HG02870 (cell line): Measurements from ENCODE around the gene AFG1L.
"Not testable (repeated sequence)": the region's sequence is repeated elsewhere in the genome, so short reads cannot be mapped to it uniquely, and the experiment has no call there.

Experiments used
- ATAC-seq: cut with Tn5 transposase; IDR thresholded peaks from one replicate; pipeline ENCODE4 v1.9.1; 2021; ENCODE audit warnings: mild to moderate bottlenecking, moderate library complexity; ENCODE audit not compliant: unreplicated experiment

AFG1L gene

GRCh38 chr6:108294727-108295625 lies at the start of gene AFG1L:
Gene AFG1L, plus strand, starts transcription at chr6:108295054. Its CDS starts 26 bp downstream, at chr6:108295080.
- ATAC-seq: peak; percentile 79

GRCh38 chr6:108245095-108245494 lies 49.8 kb upstream of the AFG1L start:
- not testable (repeated sequence) for ATAC-seq

GRCh38 chr6:108247965-108248536 lies 46.8 kb upstream of the AFG1L start:
- ATAC-seq: no peak

- ATAC-seq: no peak
These were observed 44.5 kb upstream of the AFG1L start for GRCh38 chr6:108250240-108250866.

- ATAC-seq: no peak
These were observed 43.6 kb upstream of the AFG1L start for GRCh38 chr6:108251252-108251651.

GRCh38 chr6:108252055-108252454 lies 42.8 kb upstream of the AFG1L start:
- no peak for ATAC-seq

- no peak for ATAC-seq
These were observed 41.6 kb upstream of the AFG1L start for GRCh38 chr6:108253241-108253640.

GRCh38 chr6:108254433-108255410 lies 40.1 kb upstream of the AFG1L start:
- ATAC-seq: no peak

- ATAC-seq: peak; percentile 2
These were observed 34.6 kb upstream of the AFG1L start for GRCh38 chr6:108260126-108260808.

GRCh38 chr6:108260809-108261569 lies 33.9 kb upstream of the AFG1L start, which contains the start of gene SNX3:
Gene SNX3, minus strand, starts transcription at chr6:108261040. Its CDS starts 119 bp downstream, at chr6:108260921.
- ATAC-seq: peak; percentile 88

- ATAC-seq: no peak
These were observed 31.5 kb upstream of the AFG1L start for GRCh38 chr6:108263371-108263770.

- ATAC-seq: no peak
These were observed 26.0 kb upstream of the AFG1L start for GRCh38 chr6:108268845-108269244.

GRCh38 chr6:108269955-108270354 lies 24.9 kb upstream of the AFG1L start:
- ATAC-seq: not testable (repeated sequence)

GRCh38 chr6:108274546-108274945 lies 20.3 kb upstream of the AFG1L start:
- no peak for ATAC-seq

GRCh38 chr6:108275976-108276375 lies 18.9 kb upstream of the AFG1L start:
- no peak for ATAC-seq

- ATAC-seq: no peak
These were observed 17.6 kb upstream of the AFG1L start for GRCh38 chr6:108277295-108277694.

GRCh38 chr6:108277831-108278230 lies 17.0 kb upstream of the AFG1L start:
- no peak for ATAC-seq

GRCh38 chr6:108285381-108285780 lies 9.5 kb upstream of the AFG1L start:
- ATAC-seq: no peak

- ATAC-seq: no peak
These were observed 8.5 kb upstream of the AFG1L start for GRCh38 chr6:108286366-108286765.
